ENCODE measurements around the gene CSTF2.
A peak's percentile ranks its signal among the peaks of the same experiment; 100 is the strongest.

CSTF2 gene

GRCh38 chrX:100812216-100813158 lies 7.7 kb upstream of the CSTF2 start:
- DNase-seq (ENCODE audit: low read depth): no peak
- no peak overlapping the region for H3K4me3 ChIP-seq (ENCODE audit: control insufficient read depth, low read depth, low read length)
- TF ChIP-seq CTCF (IDR thresholded peaks at IDR 0.05; ENCODE audit: control insufficient read depth, insufficient read depth, low read depth, low read length, missing control alignments): no peak

DNA sequence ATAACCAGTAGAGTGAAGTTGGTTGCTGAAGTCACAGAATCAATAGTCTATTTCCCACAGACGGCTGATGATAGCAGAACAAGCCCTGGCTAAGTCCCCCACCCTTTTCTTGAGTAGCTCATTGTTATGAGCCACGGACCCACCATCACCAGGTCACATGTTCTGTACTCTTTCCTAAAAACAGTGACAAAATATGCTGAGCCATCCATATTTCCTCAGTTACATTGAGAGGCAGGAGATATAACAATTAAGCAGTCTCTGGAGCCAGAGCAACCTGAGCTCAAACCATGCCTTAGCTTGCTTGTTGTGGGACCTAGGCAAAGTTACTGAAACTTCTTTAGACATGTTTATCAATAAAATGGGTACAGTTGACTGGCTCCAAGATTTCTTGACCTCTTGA lies 2.9 kb upstream of the CSTF2 start:
- no peak for DNase-seq (ENCODE audit: low read depth)
- no peak for TF ChIP-seq CTCF (IDR thresholded peaks at IDR 0.05; ENCODE audit: control insufficient read depth, insufficient read depth, low read depth, low read length, missing control alignments)

DNA sequence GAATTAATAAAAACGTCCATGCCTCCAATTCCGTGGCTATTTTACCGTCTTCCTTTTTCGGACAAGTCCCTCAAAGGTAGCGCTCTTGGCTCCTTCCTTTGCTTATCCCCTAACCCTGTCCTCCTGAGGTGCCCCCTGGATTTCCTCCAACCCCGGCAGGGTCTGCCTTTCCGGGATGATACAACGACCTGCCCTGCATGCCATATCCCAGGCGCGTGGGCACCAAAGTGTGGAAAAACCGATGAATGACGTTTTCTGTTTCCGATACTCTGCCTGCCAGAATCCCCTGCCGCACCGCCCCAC lies 706 bp upstream of the CSTF2 start:
- TF ChIP-seq CTCF (IDR thresholded peaks at IDR 0.05; ENCODE audit: control insufficient read depth, insufficient read depth, low read depth, low read length, missing control alignments): no peak
- peak overlapping the region; percentile 62 for H3K4me3 ChIP-seq (ENCODE audit: control insufficient read depth, low read depth, low read length)
- DNase-seq (ENCODE audit: low read depth): no peak

More for the DNA sequence above, 2.9 kb upstream of the CSTF2 start:
- H3K4me3 ChIP-seq (ENCODE audit: control insufficient read depth, low read depth, low read length): no peak overlapping the region

GRCh38 chrX:100829730-100830129 lies 9.5 kb downstream of the CSTF2 start:
- no peak for DNase-seq (ENCODE audit: low read depth)
- no peak overlapping the region for H3K4me3 ChIP-seq (ENCODE audit: control insufficient read depth, low read depth, low read length)
- no peak for TF ChIP-seq CTCF (IDR thresholded peaks at IDR 0.05; ENCODE audit: control insufficient read depth, insufficient read depth, low read depth, low read length, missing control alignments)

DNA sequence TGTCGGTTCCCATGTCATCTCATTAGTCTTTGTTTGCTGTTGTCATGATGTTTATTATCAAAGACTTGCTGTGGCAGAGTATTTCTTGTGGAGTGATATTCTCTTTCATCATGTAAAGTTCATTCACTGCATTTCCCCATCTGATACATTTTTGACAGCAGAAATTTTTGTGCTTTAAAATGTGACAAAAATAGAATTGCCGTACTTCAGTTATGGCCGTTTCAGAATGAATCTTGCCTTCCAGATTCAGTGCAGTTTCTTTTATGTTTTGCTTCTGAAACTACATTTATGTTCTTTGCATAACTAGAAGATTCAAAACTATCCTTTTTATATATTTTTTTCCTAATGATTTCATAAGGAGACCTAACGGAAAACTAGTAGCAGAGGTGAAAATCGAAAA lies 10.0 kb downstream of the CSTF2 start:
- H3K4me3 ChIP-seq (ENCODE audit: control insufficient read depth, low read depth, low read length): no peak overlapping the region
- TF ChIP-seq CTCF (IDR thresholded peaks at IDR 0.05; ENCODE audit: control insufficient read depth, insufficient read depth, low read depth, low read length, missing control alignments): no peak
- no peak for DNase-seq (ENCODE audit: low read depth)

DNA sequence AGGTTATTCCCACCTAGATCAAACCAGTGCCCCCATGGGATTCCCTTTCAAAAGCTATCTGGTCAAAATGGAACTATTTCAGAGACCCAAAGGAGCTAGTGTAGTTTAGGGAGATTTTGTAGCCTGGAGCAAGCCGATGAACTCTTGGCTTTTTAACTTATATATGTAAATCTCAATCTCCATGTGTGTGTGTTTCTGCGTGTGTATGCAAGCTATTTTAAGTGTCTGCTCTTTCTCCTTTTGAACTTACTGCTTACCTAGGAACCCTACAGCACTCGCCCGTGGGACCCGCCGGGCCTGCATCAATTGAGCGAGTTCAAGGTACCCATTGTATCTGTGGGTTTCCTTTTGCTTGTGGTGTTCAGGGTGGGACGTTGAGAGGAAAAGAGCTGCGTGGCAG lies 10.4 kb downstream of the CSTF2 start:
- TF ChIP-seq CTCF (IDR thresholded peaks at IDR 0.05; ENCODE audit: control insufficient read depth, insufficient read depth, low read depth, low read length, missing control alignments): no peak
- H3K4me3 ChIP-seq (ENCODE audit: control insufficient read depth, low read depth, low read length): no peak overlapping the region
- no peak for DNase-seq (ENCODE audit: low read depth)

Data from AG09309 (cell line).